WERI-Rb-1 (cell line): ENCODE results near the gene TRRAP.

Experiments used
- DNase-seq: peaks from one replicate; pipeline ENCODE4 v3.0.0-alpha.2; 2020
- H3K27ac ChIP-seq: fragments of 250-450 bp; sonication (Bioruptor Pico); 2 replicates; pipeline ENCODE4 v1.5.1; 2020; ENCODE audit warnings: mild to moderate bottlenecking, moderate library complexity
- H3K27me3 ChIP-seq: fragments of 250-450 bp; sonication (Bioruptor Pico); 2 replicates; pipeline ENCODE4 v1.5.1; 2021; ENCODE audit warnings: mild to moderate bottlenecking, low read depth, moderate library complexity; ENCODE audit not compliant: insufficient read depth, severe bottlenecking
- H3K36me3 ChIP-seq: fragments of 250-450 bp; sonication (Bioruptor Pico); 2 replicates; pipeline ENCODE4 v1.5.1; 2020; ENCODE audit warnings: mild to moderate bottlenecking, moderate library complexity
- H3K4me3 ChIP-seq: 2 replicates; pipeline ENCODE4 v1.5.1; 2011; ENCODE audit warnings: low read depth, mild to moderate bottlenecking, control low read depth, low read length
- H3K9me3 ChIP-seq: fragments of 250-450 bp; sonication (Bioruptor Pico); 2 replicates; pipeline ENCODE4 v1.5.1; 2021; ENCODE audit warnings: mild to moderate bottlenecking, moderate library complexity; ENCODE audit not compliant: severe bottlenecking
- CTCF ChIP-seq: IDR thresholded peaks from 2 replicates; pipeline ENCODE4 v1.5.1; 2011; ENCODE audit warnings: low read depth, mild to moderate bottlenecking, control low read depth, inconsistent platforms, low read length

TRRAP gene

GRCh38 chr7:98927125-98927524 is 48.8 kb downstream of the TRRAP start:
- Histone ChIP-seq H3K9me3 (no peaks in the 10 kb centered on the region), H3K4me3 (no peak overlapping the region), H3K27ac (no peak overlapping the region), H3K27me3 (no peaks in the 10 kb centered on the region), H3K36me3 (peaks cover 91% of the 10 kb centered on the region)
- no peak for TF ChIP-seq CTCF
- no peak for DNase-seq

- Histone ChIP-seq H3K27ac (no peak overlapping the region), H3K36me3 (peaks cover 94% of the 10 kb centered on the region), H3K27me3 (no peaks in the 10 kb centered on the region), H3K9me3 (no peaks in the 10 kb centered on the region), H3K4me3 (no peak overlapping the region)
- TF ChIP-seq CTCF = no peak
- DNase-seq = no peak
Measured at GRCh38 chr7:98930464-98930863, 52.1 kb downstream of the TRRAP start.

GRCh38 chr7:98930921-98931320 is 52.6 kb downstream of the TRRAP start:
- Histone ChIP-seq H3K27ac (no peak overlapping the region), H3K27me3 (no peaks in the 10 kb centered on the region), H3K9me3 (no peaks in the 10 kb centered on the region), H3K4me3 (no peak overlapping the region), H3K36me3 (peaks cover 94% of the 10 kb centered on the region)
- no peak for TF ChIP-seq CTCF
- no peak for DNase-seq

GRCh38 chr7:98933321-98933720 is 55.0 kb downstream of the TRRAP start:
- H3K4me3 ChIP-seq = no peak overlapping the region
- DNase-seq = no peak
- no peaks in the 10 kb centered on the region for H3K27me3 ChIP-seq
- H3K36me3 ChIP-seq = peaks cover 97% of the 10 kb centered on the region
- no peak overlapping the region for H3K27ac ChIP-seq
- no peaks in the 10 kb centered on the region for H3K9me3 ChIP-seq
- no peak for TF ChIP-seq CTCF

- Histone ChIP-seq H3K4me3 (no peak overlapping the region), H3K27me3 (no peaks in the 10 kb centered on the region), H3K27ac (no peak overlapping the region), H3K9me3 (no peaks in the 10 kb centered on the region), H3K36me3 (peaks cover 97% of the 10 kb centered on the region)
- no peak for DNase-seq
- no peak for TF ChIP-seq CTCF
Measured at GRCh38 chr7:98934267-98934666, 55.9 kb downstream of the TRRAP start.

- no peak for TF ChIP-seq CTCF
- peaks cover 97% of the 10 kb centered on the region for H3K36me3 ChIP-seq
- H3K27ac ChIP-seq = no peak overlapping the region
- no peak overlapping the region for H3K4me3 ChIP-seq
- DNase-seq = no peak
- H3K27me3 ChIP-seq = no peaks in the 10 kb centered on the region
- no peaks in the 10 kb centered on the region for H3K9me3 ChIP-seq
Measured at GRCh38 chr7:98935811-98936210, 57.5 kb downstream of the TRRAP start.
